Stimulated activated CD4-positive, alpha-beta T cell treated with anti-CD3 and anti-CD28 coated beads, TNF-alpha, amount 100 ng/mL, for 24 hours (primary cell): Measurements from ENCODE around the gene GRIA3.

ENCODE experiments used
- DNase-seq, 3 experiments: peaks; one replicate each; pipeline ENCODE4 v3.0.0-alpha.2; 2020; ENCODE audit warnings: low read depth in 3 of 3

GRIA3 gene

GRCh38 chrX:123199338-123199737 lies 15.3 kb downstream of the GRIA3 start:
- DNase-seq, result no peak

GRCh38 chrX:123201720-123202119 lies 17.6 kb downstream of the GRIA3 start:
- no peak for DNase-seq

DNA sequence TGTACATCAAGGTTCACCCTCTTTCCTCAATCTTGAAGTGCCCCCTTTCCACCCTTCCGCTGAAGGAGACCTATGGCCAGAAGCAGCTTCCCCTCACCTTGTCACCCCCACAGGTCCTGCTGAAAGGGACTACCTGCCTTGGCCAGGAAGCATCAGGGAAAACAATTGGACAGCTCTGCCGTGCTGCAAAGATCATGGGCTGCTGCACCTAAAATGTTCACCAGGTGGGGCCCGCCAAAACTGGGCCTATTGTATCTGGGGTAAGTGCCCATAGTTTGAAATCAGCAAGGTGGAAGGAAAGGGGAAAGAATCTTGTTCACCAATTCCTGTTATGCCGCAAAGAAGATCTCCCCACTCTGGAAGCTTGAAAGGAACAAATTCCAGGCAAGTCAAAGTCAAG lies 18.4 kb downstream of the GRIA3 start:
- DNase-seq, result no peak

GRCh38 chrX:123203772-123204171 lies 19.7 kb downstream of the GRIA3 start:
- no peak for DNase-seq

DNA sequence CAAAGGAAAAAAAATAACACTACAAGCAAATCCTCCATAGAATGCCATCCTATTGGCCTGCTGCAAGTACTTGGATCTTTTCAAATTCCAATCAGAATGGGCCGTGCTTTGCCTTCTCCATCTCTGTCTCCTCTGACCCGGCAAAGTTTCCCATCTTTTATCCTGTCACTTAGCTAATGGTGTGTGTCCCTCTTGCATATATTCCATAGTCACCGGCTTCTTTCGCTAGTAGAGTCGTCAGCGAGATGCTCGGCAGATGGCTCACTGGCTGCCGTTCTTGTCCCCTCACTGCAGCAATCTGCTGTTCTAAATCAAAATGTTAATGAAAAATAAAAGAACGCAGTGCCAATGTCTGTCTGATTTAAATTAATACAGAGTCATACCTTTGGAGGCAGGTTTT lies 22.1 kb downstream of the GRIA3 start:
- DNase-seq, result no peak

DNA sequence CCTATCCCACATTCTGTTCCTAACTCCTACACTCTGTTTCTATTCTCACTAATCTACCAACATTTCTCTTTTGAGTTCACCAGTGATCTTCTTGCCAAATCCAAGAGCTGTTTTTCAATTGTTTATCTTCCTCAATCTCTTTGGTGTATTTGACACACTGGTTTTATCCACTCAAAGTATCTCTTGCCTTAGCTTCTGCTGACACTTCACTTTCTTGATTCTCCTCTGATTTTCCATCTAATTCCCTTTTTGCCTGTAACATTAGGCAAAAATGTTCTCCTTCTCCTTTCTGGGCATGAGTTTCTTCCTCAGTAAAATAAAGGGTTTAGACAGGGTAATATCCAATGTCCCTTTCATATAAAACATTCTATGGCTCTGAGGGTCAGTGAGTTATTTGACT lies 26.2 kb downstream of the GRIA3 start:
- DNase-seq, result no peak

GRCh38 chrX:123215397-123216089 lies 31.5 kb downstream of the GRIA3 start:
- DNase-seq, result no peak

DNA sequence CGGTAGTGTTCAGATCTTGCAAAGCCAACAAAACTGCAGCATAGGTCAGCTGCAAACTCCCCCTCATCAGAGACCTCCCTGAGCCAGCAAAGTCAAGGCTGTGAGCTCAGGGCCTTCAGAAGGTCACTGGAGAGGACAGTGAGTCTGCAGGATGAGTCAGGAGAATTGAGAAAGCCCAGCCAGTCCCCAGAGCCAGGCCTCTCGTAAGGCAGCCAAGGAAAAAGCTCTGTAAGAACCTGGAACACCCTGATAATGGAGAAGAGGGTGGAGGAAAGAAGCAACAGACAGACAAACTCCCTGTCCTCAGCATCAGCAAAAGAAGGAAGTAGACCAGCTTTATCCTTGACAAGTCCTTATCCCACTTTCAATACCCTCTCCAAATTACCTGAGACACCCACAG lies 33.0 kb downstream of the GRIA3 start:
- no peak for DNase-seq

DNA sequence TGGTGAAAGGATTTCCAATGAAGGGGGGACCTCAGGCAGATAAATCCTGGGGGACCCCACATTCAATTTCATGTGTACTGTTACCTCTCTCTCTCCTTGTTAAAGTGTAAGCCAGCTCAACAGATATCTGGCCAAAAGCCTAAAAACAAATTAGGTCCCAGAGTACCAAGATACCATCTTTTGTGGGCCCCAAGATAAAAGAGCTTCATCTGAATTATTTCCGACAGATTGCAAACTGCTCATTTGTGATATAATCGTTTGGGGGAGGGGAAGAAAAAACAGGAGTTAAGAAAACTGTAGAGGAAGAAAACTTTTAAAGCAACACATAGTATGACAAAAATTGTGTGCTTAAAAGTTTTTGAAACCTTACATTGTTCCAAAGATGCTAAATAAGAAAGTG lies 33.6 kb downstream of the GRIA3 start:
- DNase-seq, result no peak

DNA sequence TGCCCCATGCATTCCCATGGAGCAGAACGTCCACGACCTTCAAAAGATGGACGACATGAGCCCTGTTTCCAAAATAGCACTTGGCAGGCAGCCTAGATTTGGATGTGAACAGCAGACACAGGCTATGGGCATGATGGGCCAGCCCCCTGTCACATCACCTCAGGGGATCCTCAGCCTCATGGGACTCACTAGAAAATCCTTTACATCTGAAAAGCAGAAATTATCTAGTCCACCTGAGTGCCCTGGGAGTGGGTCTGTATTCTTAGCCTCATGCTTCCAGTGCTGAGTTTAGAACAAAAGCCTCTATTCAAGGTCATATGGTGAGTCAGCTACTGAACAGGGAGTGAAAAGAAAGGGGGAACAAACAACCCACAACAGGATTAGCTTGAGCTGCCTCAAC lies 35.8 kb downstream of the GRIA3 start:
- no peak for DNase-seq

GRCh38 chrX:123222920-123223319 lies 38.8 kb downstream of the GRIA3 start:
- DNase-seq, result no peak

DNA sequence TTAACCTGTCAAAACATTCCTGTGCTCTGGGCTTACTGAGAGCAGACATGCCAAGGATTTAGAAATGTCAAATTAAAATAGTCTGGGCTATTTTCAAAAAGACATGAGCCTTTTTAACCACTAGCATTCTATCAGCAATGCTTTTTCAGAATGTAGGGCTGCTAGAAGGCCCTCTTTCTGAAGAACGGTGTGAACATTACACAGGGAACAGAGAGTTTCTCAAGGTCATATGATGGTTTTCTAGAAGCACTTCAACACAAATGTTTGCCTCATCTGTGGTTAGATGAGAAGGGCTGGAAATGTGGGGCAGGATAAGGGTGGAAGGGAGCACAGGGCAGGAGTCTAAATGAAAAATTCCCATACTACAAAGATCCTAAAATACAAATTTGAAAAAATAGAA lies 39.3 kb downstream of the GRIA3 start:
- no peak for DNase-seq

- no peak for DNase-seq
Measured at GRCh38 chrX:123223859-123224258, 39.8 kb downstream of the GRIA3 start.

GRCh38 chrX:123230798-123231197 lies 46.7 kb downstream of the GRIA3 start:
- DNase-seq, result no peak

- DNase-seq, result no peak
Measured at GRCh38 chrX:123236859-123237258, 52.8 kb downstream of the GRIA3 start.

- no peak for DNase-seq
Measured at GRCh38 chrX:123237271-123237670, 53.2 kb downstream of the GRIA3 start.

- DNase-seq, result no peak
Measured at GRCh38 chrX:123254457-123254856, 70.4 kb downstream of the GRIA3 start.

DNA sequence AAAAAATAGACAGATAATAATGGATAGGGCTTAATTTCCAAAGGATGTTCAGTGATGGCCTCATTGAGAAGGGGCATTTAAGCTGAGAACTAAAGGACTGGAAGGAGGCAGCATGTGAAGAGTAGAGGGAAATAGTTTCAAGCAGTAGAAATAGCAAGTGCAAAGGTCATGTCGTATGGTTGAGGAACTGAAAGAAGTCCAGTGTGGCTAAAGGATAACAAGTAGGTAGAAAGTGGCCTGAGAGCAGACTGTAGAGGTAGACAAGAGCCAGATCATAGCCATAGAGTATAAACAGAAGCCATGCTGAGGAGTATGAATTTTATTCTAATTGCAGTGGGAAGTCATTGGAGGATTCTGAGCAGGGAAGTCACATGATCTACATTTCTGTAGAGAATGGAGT lies 72.3 kb downstream of the GRIA3 start:
- no peak for DNase-seq

GRCh38 chrX:123260920-123261418 lies 76.9 kb downstream of the GRIA3 start:
- DNase-seq, result no peak

DNA sequence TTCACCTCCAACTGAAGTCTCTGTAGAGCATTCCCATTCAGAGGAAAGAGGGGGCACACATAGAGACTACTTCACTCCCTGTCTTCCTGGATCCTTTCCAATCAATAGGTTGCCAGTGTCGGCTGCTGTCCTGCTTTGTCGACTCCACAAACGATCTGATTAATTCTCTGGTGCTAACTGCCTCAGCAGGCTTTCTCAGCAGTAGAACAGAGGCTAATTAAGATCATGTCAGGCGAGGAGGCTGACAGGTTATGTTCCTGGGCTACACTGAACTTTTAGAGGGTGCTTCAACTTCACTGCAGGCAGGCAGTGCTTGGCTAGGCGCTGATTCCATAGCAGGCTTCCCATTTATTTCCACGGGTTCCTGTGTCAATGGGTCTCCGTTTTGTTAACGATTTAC lies 79.2 kb downstream of the GRIA3 start:
- no peak for DNase-seq

GRCh38 chrX:123263747-123264146 lies 79.7 kb downstream of the GRIA3 start:
- no peak for DNase-seq

DNA sequence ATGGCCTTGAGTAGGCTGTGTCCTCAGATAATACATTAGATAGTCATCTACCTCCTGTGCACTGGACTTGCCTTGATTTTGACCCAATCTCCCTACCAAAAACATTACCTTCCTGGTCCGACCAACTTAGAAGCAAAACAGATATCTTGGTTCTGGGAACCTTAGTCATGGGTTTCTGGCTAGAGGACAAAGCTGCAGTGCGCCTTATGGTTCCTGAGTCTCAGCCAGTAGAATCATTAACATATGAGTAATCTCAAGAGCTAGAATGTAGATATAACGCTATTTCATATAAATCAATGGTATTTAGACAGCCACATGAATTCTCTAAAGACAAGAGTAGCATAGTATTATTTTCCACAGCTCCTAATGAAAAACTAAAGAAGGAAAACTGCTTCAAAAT lies 83.1 kb downstream of the GRIA3 start:
- DNase-seq, result no peak

DNA sequence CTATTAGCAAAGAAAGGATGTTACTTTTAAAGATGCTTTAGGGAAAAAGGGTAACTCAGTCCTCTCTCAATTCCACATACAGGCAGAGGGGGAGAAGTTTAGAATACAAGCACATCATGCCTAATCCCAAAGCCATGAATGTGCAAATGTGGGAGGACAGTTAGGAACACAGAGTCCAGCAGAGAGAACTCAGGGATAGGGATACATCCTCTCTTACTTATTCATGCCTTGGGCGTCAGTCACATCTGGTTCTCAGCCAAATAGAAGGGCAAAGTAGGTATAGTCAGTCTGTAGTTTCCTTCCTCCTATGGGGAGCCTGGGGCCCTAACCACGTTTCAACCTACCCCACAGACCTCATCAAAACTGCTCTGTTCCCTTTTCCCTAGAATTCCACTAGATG lies 87.8 kb downstream of the GRIA3 start:
- no peak for DNase-seq

DNA sequence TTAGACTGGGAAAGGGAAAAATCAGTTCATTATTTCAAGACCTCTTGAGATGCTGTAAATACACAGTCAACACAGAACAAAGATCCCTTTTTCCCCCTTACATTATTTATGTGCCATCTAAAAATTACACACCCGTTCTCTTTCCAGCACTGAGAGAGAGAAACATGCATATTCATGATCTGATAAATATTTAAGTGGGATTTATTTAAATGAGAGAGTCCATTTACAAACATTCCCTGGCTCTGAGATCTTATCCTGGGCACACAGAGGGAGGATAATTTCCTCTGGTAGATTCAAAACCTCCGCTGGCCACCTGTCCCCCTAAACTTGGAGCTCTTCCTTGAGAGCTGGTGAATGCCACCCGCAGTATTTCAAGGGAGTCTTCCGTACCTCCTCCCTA lies 88.6 kb downstream of the GRIA3 start:
- no peak for DNase-seq
